ENCODE data around the gene CHI3L1. TPM values are rescaled to one million over a fixed set of nuclear protein-coding genes. Genes with fewer than 3 reads are reported as not detected.

Gene CHI3L1
- total and polyA plus RNA-seq, 2 experiments from 2014 or later, result 8.4 to 21.8 TPM

DNA sequence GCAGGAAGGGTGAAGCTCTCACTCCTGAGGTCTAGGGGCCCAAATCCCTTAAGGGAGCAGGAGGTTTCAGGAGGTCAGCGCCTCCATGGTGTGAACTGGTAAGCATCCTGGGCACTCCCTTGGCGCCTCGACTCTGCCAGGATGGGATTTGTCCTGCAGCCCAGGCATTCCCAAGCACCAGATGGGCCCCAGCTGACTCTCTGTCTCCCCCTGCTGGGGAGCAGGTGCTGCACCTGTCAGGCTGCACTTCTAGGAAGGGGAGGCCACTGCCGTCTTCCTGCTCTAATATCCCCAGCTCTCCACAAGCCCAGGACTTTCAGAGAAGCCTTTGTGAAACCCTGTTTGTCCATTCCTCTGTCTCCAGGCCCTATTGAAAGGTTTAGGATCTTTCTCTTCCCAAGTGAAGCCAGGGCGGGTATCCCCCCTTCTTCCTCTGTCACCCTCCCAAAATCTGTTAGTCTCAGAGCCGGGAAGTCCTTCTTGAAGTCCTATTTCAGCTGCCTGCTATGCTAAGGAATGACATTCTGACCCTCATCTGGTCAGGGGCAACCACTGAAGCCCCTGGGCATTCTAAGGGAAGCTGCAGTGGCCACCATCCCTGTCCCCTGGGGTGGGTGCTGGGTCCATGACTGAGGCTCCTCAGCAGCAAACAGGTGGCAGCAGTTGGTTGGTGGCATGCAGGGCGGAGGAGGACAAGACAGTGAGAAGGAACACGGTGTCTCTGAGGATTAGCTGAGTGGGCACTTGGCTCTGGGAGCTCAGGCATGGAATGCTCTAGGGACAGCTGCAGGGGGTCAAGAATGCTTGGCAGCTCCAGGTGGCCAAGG is 14.1 kb downstream of the CHI3L1 start:
- H3K79me2 ChIP-seq, result no peaks in the 10 kb centered on the region
- H3K27ac ChIP-seq, result no peak overlapping the region
- DNase-seq (ENCODE audit: low spot score), result peak; percentile 64
- H3K36me3 ChIP-seq (replicated peaks; ENCODE audit: insufficient read depth, low read depth), result no peaks in the 10 kb centered on the region
- no peaks in the 10 kb centered on the region for H3K9me3 ChIP-seq (ENCODE audit: low read depth)
- H3K4me2 ChIP-seq, result no peak overlapping the region
- H4K20me1 ChIP-seq (ENCODE audit: insufficient read depth, poor library complexity, severe bottlenecking), result no peaks in the 10 kb centered on the region
- no peaks in the 10 kb centered on the region for H3K9me2 ChIP-seq (replicated peaks; ENCODE audit: insufficient read depth)
- H3K27me3 ChIP-seq, result no peaks in the 10 kb centered on the region
- WGBS (ENCODE audit: low lambda C conversion rate, missing lambda C conversion rate), result 75% methylated on average over 8 of the region's 8 CpGs
- no peak for TF ChIP-seq EZH2phosphoT487 (IDR thresholded peaks at IDR 0.05; ENCODE audit: low read depth, severe bottlenecking, unreplicated experiment)
- no peak for TF ChIP-seq EZH2 (IDR thresholded peaks at IDR 0.05; ENCODE audit: borderline replicate concordance)
- TF ChIP-seq, protein P1, sequence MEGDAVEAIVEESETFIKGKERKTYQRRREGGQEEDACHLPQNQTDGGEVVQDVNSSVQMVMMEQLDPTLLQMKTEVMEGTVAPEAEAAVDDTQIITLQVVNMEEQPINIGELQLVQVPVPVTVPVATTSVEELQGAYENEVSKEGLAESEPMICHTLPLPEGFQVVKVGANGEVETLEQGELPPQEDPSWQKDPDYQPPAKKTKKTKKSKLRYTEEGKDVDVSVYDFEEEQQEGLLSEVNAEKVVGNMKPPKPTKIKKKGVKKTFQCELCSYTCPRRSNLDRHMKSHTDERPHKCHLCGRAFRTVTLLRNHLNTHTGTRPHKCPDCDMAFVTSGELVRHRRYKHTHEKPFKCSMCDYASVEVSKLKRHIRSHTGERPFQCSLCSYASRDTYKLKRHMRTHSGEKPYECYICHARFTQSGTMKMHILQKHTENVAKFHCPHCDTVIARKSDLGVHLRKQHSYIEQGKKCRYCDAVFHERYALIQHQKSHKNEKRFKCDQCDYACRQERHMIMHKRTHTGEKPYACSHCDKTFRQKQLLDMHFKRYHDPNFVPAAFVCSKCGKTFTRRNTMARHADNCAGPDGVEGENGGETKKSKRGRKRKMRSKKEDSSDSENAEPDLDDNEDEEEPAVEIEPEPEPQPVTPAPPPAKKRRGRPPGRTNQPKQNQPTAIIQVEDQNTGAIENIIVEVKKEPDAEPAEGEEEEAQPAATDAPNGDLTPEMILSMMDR (IDR thresholded peaks at IDR 0.05; ENCODE audit: poor library complexity), result peak; percentile 54
- no peak overlapping the region for H3K4me3 ChIP-seq
- peaks cover 7% of the 10 kb centered on the region for H3K4me1 ChIP-seq (ENCODE audit: insufficient read depth)
- H2AFZ ChIP-seq, result no peak overlapping the region

DNA sequence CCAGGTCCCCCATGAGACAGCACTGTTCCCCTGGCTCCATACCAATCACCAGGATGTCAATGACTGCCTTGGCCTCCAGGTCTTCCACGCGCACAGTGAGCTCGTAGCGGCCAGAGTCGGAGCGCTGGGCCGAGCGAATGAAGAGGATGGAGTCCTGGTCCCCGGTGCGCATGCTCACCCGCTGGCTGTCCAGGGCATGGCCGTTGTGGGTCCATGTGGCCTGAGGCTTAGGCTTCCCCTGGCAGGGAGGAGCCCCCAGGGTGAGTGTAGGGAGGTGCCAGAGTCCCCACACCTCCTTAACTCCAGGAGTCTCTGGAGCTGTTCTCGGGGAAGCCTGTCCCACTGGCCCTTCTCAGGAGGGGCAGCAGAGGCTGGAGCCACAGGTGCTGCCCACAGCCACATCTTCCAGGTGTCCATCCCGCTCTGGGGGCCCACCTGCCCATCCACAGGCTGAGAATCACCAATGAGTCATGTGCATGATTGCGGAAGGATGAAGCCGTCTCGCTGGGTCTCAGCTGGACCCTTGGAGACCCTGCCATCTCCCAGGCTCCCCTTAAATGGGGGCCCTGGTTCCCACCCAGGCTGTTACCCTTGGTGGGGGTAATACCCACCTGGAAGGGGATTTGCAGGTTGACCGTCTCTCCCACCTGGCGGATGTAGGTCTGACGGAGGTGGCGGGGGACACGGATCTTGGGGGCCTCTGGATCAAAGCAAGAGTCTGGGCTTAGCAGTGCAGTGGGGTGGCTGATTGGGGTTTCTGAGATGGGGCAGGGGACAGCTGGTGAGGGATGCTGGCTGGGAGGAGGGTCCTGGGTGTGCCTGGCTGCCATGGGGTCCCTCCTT is 14.9 kb downstream of the CHI3L1 start:
- no peaks in the 10 kb centered on the region for H3K36me3 ChIP-seq (replicated peaks; ENCODE audit: insufficient read depth, low read depth)
- WGBS (ENCODE audit: low lambda C conversion rate, missing lambda C conversion rate), result 95% methylated on average over 22 of the region's 22 CpGs

DNA sequence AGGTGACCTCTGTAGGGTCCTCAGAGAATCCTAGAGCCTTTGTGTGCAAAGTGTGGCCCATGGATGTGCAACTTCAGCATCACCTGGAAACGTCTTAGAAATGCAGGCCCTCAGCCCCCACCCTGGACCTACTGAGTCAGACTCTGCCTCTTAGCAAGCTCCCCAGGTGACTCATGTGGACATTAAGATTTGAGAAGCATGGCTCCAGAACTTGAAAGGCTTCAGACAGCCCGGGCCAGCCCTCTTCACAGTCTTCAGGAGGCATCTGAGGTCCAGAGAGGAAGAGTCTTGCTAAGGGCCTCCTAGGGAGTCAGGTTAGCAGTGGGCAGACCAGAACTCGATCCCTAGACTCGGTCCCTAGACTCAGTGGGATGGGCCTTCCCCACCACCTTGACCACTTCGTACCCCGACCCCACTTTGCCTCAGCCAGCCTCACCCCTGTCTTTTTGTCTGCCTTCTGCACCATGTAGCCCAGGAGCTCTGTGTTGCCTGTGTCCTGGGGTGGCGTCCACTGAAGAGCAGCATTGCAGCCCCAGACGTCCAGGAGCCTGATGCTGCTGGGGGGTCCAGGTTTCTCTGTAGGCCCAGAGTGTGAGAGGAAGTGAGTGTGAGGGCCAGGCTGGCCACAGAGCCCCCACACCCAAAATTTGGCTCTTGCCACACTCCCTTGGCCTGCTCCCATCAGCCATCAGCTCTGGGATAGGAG is 15.7 kb downstream of the CHI3L1 start:
- Histone ChIP-seq H3K9me3 (ENCODE audit: low read depth) (no peaks in the 10 kb centered on the region), H3K27me3 (no peaks in the 10 kb centered on the region), H3K9me2 (replicated peaks; ENCODE audit: insufficient read depth) (no peaks in the 10 kb centered on the region), H3K4me1 (ENCODE audit: insufficient read depth) (no peaks in the 10 kb centered on the region), H3K4me2 (no peak overlapping the region), H4K20me1 (ENCODE audit: insufficient read depth, poor library complexity, severe bottlenecking) (no peaks in the 10 kb centered on the region), H2AFZ (no peak overlapping the region), H3K4me3 (no peak overlapping the region), H3K36me3 (replicated peaks; ENCODE audit: insufficient read depth, low read depth) (no peaks in the 10 kb centered on the region), H3K27ac (no peak overlapping the region), H3K79me2 (no peaks in the 10 kb centered on the region)
- DNase-seq (ENCODE audit: low spot score), result no peak
- 86% methylated on average over 8 of the region's 8 CpGs for WGBS (ENCODE audit: low lambda C conversion rate, missing lambda C conversion rate)
- TF ChIP-seq, protein P1 (IDR thresholded peaks at IDR 0.05; ENCODE audit: poor library complexity), result no peak
- TF ChIP-seq EZH2phosphoT487 (IDR thresholded peaks at IDR 0.05; ENCODE audit: low read depth, severe bottlenecking, unreplicated experiment) (no peak), EZH2 (IDR thresholded peaks at IDR 0.05; ENCODE audit: borderline replicate concordance) (no peak)

More for the DNA sequence above, 14.9 kb downstream of the CHI3L1 start:
- Histone ChIP-seq H3K9me2 (replicated peaks; ENCODE audit: insufficient read depth) (no peaks in the 10 kb centered on the region), H3K4me3 (no peak overlapping the region), H3K27ac (no peak overlapping the region), H3K79me2 (no peaks in the 10 kb centered on the region), H3K4me1 (ENCODE audit: insufficient read depth) (no peaks in the 10 kb centered on the region), H3K9me3 (ENCODE audit: low read depth) (no peaks in the 10 kb centered on the region), H3K4me2 (no peak overlapping the region), H4K20me1 (ENCODE audit: insufficient read depth, poor library complexity, severe bottlenecking) (no peaks in the 10 kb centered on the region), H2AFZ (no peak overlapping the region), H3K27me3 (no peaks in the 10 kb centered on the region)
- no peak for DNase-seq (ENCODE audit: low spot score)
- TF ChIP-seq EZH2phosphoT487 (IDR thresholded peaks at IDR 0.05; ENCODE audit: low read depth, severe bottlenecking, unreplicated experiment) (no peak), EZH2 (IDR thresholded peaks at IDR 0.05; ENCODE audit: borderline replicate concordance) (no peak)
- TF ChIP-seq, protein P1 (IDR thresholded peaks at IDR 0.05; ENCODE audit: poor library complexity), result no peak
